Measurements from ENCODE around the gene NPAS3.

NPAS3 gene

GRCh38 chr14:33835261-33835655 lies 896.6 kb downstream of the NPAS3 start:
- no peak for TF ChIP-seq CTCF (IDR thresholded peaks at IDR 0.05; ENCODE audit: control extremely low read depth, extremely low read depth, low read depth, missing control alignments)
- POLR2A ChIA-PET = no interaction called here
- DNase-seq (ENCODE audit: extremely low spot score) = no peak
- CTCF ChIA-PET = interaction anchor here (1.2 to 3.7 kb wide), 8 partner anchors 9 to 488 kb away, joined by 4 to 15 read pairs (median 6); no protein-coding TSS in a partner anchor

- no peak for DNase-seq (ENCODE audit: extremely low spot score)
- ChIA-PET CTCF (interaction anchor here (1.2 to 3.7 kb wide), 7 partner anchors 9 to 488 kb away, joined by 4 to 15 read pairs (median 6); no protein-coding TSS in a partner anchor), POLR2A (no interaction called here)
- TF ChIP-seq CTCF (IDR thresholded peaks at IDR 0.05; ENCODE audit: control extremely low read depth, extremely low read depth, low read depth, missing control alignments) = no peak
These were observed 897.0 kb downstream of the NPAS3 start for GRCh38 chr14:33835677-33836076.

- TF ChIP-seq CTCF (IDR thresholded peaks at IDR 0.05; ENCODE audit: control extremely low read depth, extremely low read depth, low read depth, missing control alignments) = no peak
- CTCF ChIA-PET = interaction anchor here (1.2 to 3.7 kb wide), 9 partner anchors 8 to 496 kb away, joined by 3 to 33 read pairs (median 5); no protein-coding TSS in a partner anchor
- DNase-seq (ENCODE audit: extremely low spot score) = no peak
- POLR2A ChIA-PET = no interaction called here
These were observed 897.7 kb downstream of the NPAS3 start for GRCh38 chr14:33836203-33836899.

- no peak for TF ChIP-seq CTCF (IDR thresholded peaks at IDR 0.05; ENCODE audit: control extremely low read depth, extremely low read depth, low read depth, missing control alignments)
- POLR2A ChIA-PET = no interaction called here
- CTCF ChIA-PET = interaction anchor here (1.4 to 3.2 kb wide), 8 partner anchors 12 to 495 kb away, joined by 3 to 33 read pairs (median 7); no protein-coding TSS in a partner anchor
- no peak for DNase-seq (ENCODE audit: extremely low spot score)
These were observed 898.4 kb downstream of the NPAS3 start for GRCh38 chr14:33836900-33837577.

GRCh38 chr14:33837943-33838683 lies 899.4 kb downstream of the NPAS3 start:
- ChIA-PET CTCF (interaction anchor here (0.8 to 3.2 kb wide), 20 partner anchors 11 to 1263 kb away, joined by 3 to 33 read pairs (median 4); no protein-coding TSS in a partner anchor), POLR2A (no interaction called here)
- TF ChIP-seq CTCF (IDR thresholded peaks at IDR 0.05; ENCODE audit: control extremely low read depth, extremely low read depth, low read depth, missing control alignments) = no peak
- DNase-seq (ENCODE audit: extremely low spot score) = no peak
